SK-N-SH (cell line): ENCODE measurements around the gene NCKAP5.

Experiments
- CHD2 ChIP-seq: fragments of 150-350 bp; IDR thresholded peaks from 2 replicates; pipeline ENCODE4 v1.6.1; 2018; ENCODE audit warnings: low read length; ENCODE audit not compliant: partially characterized antibody
- CTCF ChIP-seq: fragments of 200-600 bp; sonication (generic); IDR thresholded peaks from 2 replicates; pipeline ENCODE4 v1.6.1; 2017; ENCODE audit warnings: antibody characterized with exemption, mild to moderate bottlenecking, moderate library complexity
- EZH2phosphoT487 ChIP-seq: fragments of 200-600 bp; sonication (generic); IDR thresholded peaks from 2 replicates; pipeline ENCODE4 v1.6.1; 2017; ENCODE audit warnings: low read depth, mixed run types, mild to moderate bottlenecking, antibody characterized with exemption, moderate library complexity, borderline replicate concordance
- GABPA ChIP-seq: IDR thresholded peaks from 2 replicates; pipeline ENCODE4 v1.4.0; 2012; ENCODE audit warnings: low read depth, mild to moderate bottlenecking
- GATA2 ChIP-seq: sonication (generic); formaldehyde crosslinking; IDR thresholded peaks from 2 replicates; pipeline ENCODE4 v1.5.0; 2020; ENCODE audit warnings: mild to moderate bottlenecking, missing genetic modification reagents
- MAX ChIP-seq: IDR thresholded peaks from 2 replicates; pipeline ENCODE4 v1.4.0; 2012; ENCODE audit warnings: low read depth
- NFIC ChIP-seq: IDR thresholded peaks from 2 replicates; pipeline ENCODE4 v1.4.0; 2012; ENCODE audit warnings: borderline replicate concordance
- POLR2AphosphoS5 ChIP-seq: IDR thresholded peaks from 2 replicates; pipeline ENCODE4 v1.6.1; 2012; ENCODE audit warnings: low read depth, low read length
- RAD21 ChIP-seq: IDR thresholded peaks from 2 replicates; pipeline ENCODE4 v1.6.1; 2012; ENCODE audit warnings: mild to moderate bottlenecking, low read length
- REST ChIP-seq: IDR thresholded peaks from 2 replicates; pipeline ENCODE4 v1.6.1; 2012; ENCODE audit warnings: mild to moderate bottlenecking, low read depth, low read length, moderate library complexity
- RFX5 ChIP-seq: IDR thresholded peaks from 2 replicates; pipeline ENCODE4 v1.6.1; 2012; ENCODE audit warnings: mild to moderate bottlenecking, improper control_type of control experiment, low read length
- TCF12 ChIP-seq: IDR thresholded peaks from 2 replicates; pipeline ENCODE4 v1.4.0; 2012
- ZBTB33 ChIP-seq: IDR thresholded peaks from 2 replicates; pipeline ENCODE4 v1.4.0; 2012; ENCODE audit warnings: low read depth, borderline replicate concordance

DNA sequence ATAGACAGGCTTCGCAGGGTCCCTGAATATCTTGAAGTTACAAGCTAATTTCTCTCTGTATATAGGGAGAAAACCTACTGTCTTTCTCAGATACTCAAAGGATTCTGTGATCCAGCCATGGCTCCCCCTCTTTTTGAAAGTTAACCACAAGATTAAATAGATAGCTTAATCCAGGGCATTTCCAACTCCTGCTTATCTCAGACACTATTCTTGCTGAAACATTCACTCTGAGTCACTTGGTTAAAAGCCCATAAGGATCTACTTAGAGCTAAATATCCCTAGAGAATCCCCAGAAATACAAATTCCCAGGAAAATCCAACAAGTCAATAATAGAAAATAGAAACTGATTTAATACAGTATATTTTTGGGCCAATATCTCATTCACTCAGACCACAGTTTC, 719.1 kb downstream of the NCKAP5 start:
- no peak for TF ChIP-seq CTCF
- TF ChIP-seq NFIC: no peak
- no peak for TF ChIP-seq ZBTB33
- TF ChIP-seq POLR2AphosphoS5: no peak
- no peak for TF ChIP-seq MAX
- no peak for TF ChIP-seq CHD2
- peak; percentile 49 for TF ChIP-seq TCF12
- no peak for TF ChIP-seq EZH2phosphoT487
- no peak for TF ChIP-seq REST
- TF ChIP-seq GATA2: no peak
- no peak for TF ChIP-seq RAD21
- no peak for TF ChIP-seq GABPA
- no peak for TF ChIP-seq RFX5
